Endothelial cell of umbilical vein (primary cell): Measurements from ENCODE around the gene KLHL6. TPM values are rescaled to one million over a fixed set of nuclear protein-coding genes. Genes with fewer than 3 reads are reported as not detected.

Source experiments
- BruUV-seq: library from RNA; stranded (reverse); fragments of 400-500 nt; replicated peaks from 2 replicates; lab custom pipeline; 2021; lab: Mats Ljungman, UMichigan
- CTCF ChIA-PET: fragments of 300-600, 350-600 bp; sonication (Branson Sonifier 250); formaldehyde crosslinking; loops from one replicate; lab custom pipeline; 2021; ENCODE audit warnings: antibody characterized with exemption, inconsistent platforms; lab: Charles Lee
- POLR2A ChIA-PET: fragments of 300-600, 350-600 bp; sonication (Branson Sonifier 250); formaldehyde crosslinking; loops from one replicate; lab custom pipeline; 2021; ENCODE audit warnings: antibody characterized with exemption, inconsistent platforms; lab: Charles Lee
- DNase-seq: peaks from one replicate; pipeline ENCODE4 v3.0.0-alpha.2; 2011; ENCODE audit warnings: low read depth, low spot score
- FAIRE-seq: peaks from 2 replicates; lab custom pipeline; 2011; peaks lifted over from hg19 to GRCh38; lab: Jason Lieb, UNC
- H2AFZ ChIP-seq: 2 replicates; pipeline ENCODE4 v1.6.0; 2012; ENCODE audit warnings: low read depth, low read length, control low read depth, inconsistent platforms
- H3K27ac ChIP-seq: 2 replicates; pipeline ENCODE4 v1.5.1; 2011; ENCODE audit warnings: low read depth, mild to moderate bottlenecking, control low read depth, low read length, moderate library complexity; ENCODE audit not compliant: insufficient read depth
- H3K27me3 ChIP-seq, 2 experiments: 2 replicates each; pipeline versions ENCODE4 v1.6.0 to v1.6.1; 2011; ENCODE audit warnings: low read length in 2 of 2, mixed read lengths in 1 of 2; ENCODE audit not compliant: control insufficient read depth in 2 of 2, insufficient read depth in 2 of 2
- H3K36me3 ChIP-seq, 2 experiments: 2 replicates in 1 of 2; 3 replicates in 1 of 2; pipeline ENCODE4 v1.5.1; 2011; ENCODE audit warnings: low read length in 2 of 2, mild to moderate bottlenecking in 1 of 2, moderate library complexity in 1 of 2; ENCODE audit not compliant: control insufficient read depth in 2 of 2, insufficient read depth in 2 of 2; ENCODE audit errors: extremely low read depth in 1 of 2
- H3K4me1 ChIP-seq: 3 replicates; pipeline ENCODE4 v1.5.1; 2011; ENCODE audit warnings: mild to moderate bottlenecking, low read length; ENCODE audit not compliant: control insufficient read depth, insufficient read depth; ENCODE audit errors: extremely low read depth
- H3K4me2 ChIP-seq: 2 replicates; pipeline ENCODE4 v1.6.1; 2011; ENCODE audit warnings: low read length, control low read depth, mixed read lengths; ENCODE audit not compliant: insufficient read depth
- H3K4me3 ChIP-seq, 3 experiments: fragments of 200-600 bp in 1 of 3; sonication (generic), shearing (Covaris generic) in 1 of 3; replicated peaks in 1 of 3; 2 replicates each; pipeline ENCODE4 v1.5.1; 2011 to 2016; ENCODE audit warnings: control low read depth in 3 of 3, low read length in 3 of 3, mild to moderate bottlenecking in 2 of 3, inconsistent platforms in 1 of 3, low read depth in 1 of 3, moderate library complexity in 1 of 3; ENCODE audit not compliant: insufficient read depth in 1 of 3
- H3K79me2 ChIP-seq: 2 replicates; pipeline ENCODE4 v1.6.0; 2012; ENCODE audit warnings: low read length, inconsistent platforms; ENCODE audit not compliant: control insufficient read depth, insufficient read depth
- H3K9ac ChIP-seq: replicated peaks from 2 replicates; pipeline ENCODE3; 2011; ENCODE audit warnings: low read length, control low read depth; ENCODE audit not compliant: insufficient read depth; ENCODE audit errors: extremely low read depth
- H3K9me1 ChIP-seq: replicated peaks from 3 replicates; pipeline ENCODE4 v1.6.0; 2011; ENCODE audit warnings: mild to moderate bottlenecking, low read length; ENCODE audit not compliant: control insufficient read depth, insufficient read depth; ENCODE audit errors: extremely low read depth
- H3K9me3 ChIP-seq: replicated peaks from 2 replicates; pipeline ENCODE4 v1.5.1; 2012; ENCODE audit warnings: low read length, inconsistent platforms; ENCODE audit not compliant: control insufficient read depth, insufficient read depth
- H4K20me1 ChIP-seq: replicated peaks from 2 replicates; pipeline ENCODE3; 2011; ENCODE audit warnings: mild to moderate bottlenecking, low read length; ENCODE audit not compliant: control insufficient read depth, insufficient read depth; ENCODE audit errors: extremely low read depth
- EZH2 ChIP-seq: IDR thresholded peaks from 2 replicates; pipeline ENCODE4 v1.6.1; 2012; ENCODE audit warnings: borderline replicate concordance, low read depth, mild to moderate bottlenecking, moderate library complexity, low read length, inconsistent platforms; ENCODE audit not compliant: severe bottlenecking
- FOS ChIP-seq: IDR thresholded peaks from 2 replicates; pipeline ENCODE4 v1.6.1; 2011; ENCODE audit warnings: mild to moderate bottlenecking, low read length, moderate library complexity, borderline replicate concordance; ENCODE audit not compliant: insufficient read depth
- GATA2 ChIP-seq: IDR thresholded peaks from 2 replicates; pipeline ENCODE4 v1.7.0; 2011; ENCODE audit warnings: low read depth, mild to moderate bottlenecking, moderate library complexity, mixed read lengths, low read length; ENCODE audit not compliant: insufficient read length, insufficient read depth
- JUN ChIP-seq: IDR thresholded peaks from 2 replicates; pipeline ENCODE4 v1.6.1; 2011; ENCODE audit warnings: borderline replicate concordance, low read depth; ENCODE audit not compliant: insufficient read length, insufficient read depth
- MYC ChIP-seq: IDR thresholded peaks from one replicate; pipeline ENCODE4 v1.6.1; 2011; ENCODE audit warnings: mild to moderate bottlenecking, low read depth, low read length
- POLR2A ChIP-seq: IDR thresholded peaks from 2 replicates; pipeline ENCODE4 v1.6.1; 2012; ENCODE audit warnings: low read depth, mild to moderate bottlenecking, control low read depth, low read length
- POLR2AphosphoS5 ChIP-seq: IDR thresholded peaks from 2 replicates; pipeline ENCODE4 v1.6.1; 2012; ENCODE audit warnings: low read depth, mild to moderate bottlenecking, control low read depth, low read length, moderate library complexity; ENCODE audit not compliant: insufficient read depth
- dilution Hi-C: fragments of 300-500 bp; cut with MboI; formaldehyde crosslinking; loops from one replicate; pipeline ENCODE4 v1.15.0; 2019; ENCODE audit warnings: low sequenced_read_pairs; ENCODE audit not compliant: extremely low pct_ligation_motif_present
- intact Hi-C: fragments of 100-400 bp; cut with micrococcal nuclease; formaldehyde crosslinking; loops from one replicate; pipeline ENCODE4 v1.10.0; 2022
- polyA plus RNA-seq, 4 experiments: library from polyadenylated mRNA; depleted of rRNA in 3 of 4; stranded (reverse) in 3 of 4; unstranded in 1 of 4; fragments of >200 nt; gene quantifications; 2 replicates each; pipeline versions ENCODE4 v1.2.1 to v1.2.3, GENCODE V29; 2011 to 2012; ENCODE audit warnings: missing spikeins in 1 of 4
- total RNA-seq: library from RNA; stranded (reverse); gene quantifications from 2 replicates; pipeline ENCODE4 v1.2.3, GENCODE V29; 2021
- TF ChIP-seq, protein P1 (sequence below): IDR thresholded peaks from 2 replicates; pipeline ENCODE4 v1.6.1; 2011; ENCODE audit not compliant: insufficient read depth, insufficient read length
- TF ChIP-seq, protein P2 (sequence below), 2 donors: IDR thresholded peaks; 1 replicate in 1 of 2; 2 replicates in 1 of 2; pipeline ENCODE4 v1.5.1; 2011; ENCODE audit warnings: low read length in 2 of 2, mild to moderate bottlenecking in 2 of 2, moderate library complexity in 2 of 2, control low read depth in 1 of 2, inconsistent platforms in 1 of 2, low read depth in 1 of 2; ENCODE audit not compliant: insufficient read depth in 1 of 2; ENCODE audit errors: extremely low read depth in 1 of 2

The KLHL6 gene
- total and polyA plus RNA-seq, 2 donors (not counting 3 experiments of a cell fraction or from before 2014, with no cell fraction given): 5.7 to 12.6 TPM

DNA sequence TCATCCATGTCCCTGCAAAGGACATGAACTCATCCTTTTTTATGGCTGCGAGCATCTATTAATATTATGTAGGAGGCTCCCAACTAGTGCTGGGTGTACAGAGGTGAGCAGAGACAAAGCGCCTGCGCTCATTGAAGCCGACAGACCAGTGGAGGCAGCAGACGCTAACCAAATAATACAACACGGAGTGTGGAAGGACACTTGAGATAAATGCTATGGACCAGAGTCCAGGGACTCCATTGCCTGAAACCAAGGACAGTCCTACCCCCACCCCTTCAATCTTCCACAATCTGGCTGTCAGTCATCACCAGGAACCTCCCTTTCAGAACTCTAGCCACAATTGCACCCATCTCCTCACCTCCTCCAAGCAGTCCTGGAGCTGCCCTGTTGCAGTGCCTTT, 41.5 kb downstream of the KLHL6 start:
- TF ChIP-seq POLR2AphosphoS5 (no peak), FOS (no peak), MYC (no peak), JUN (no peak), EZH2 (no peak), POLR2A (no peak), GATA2 (no peak)
- TF ChIP-seq, protein P1, sequence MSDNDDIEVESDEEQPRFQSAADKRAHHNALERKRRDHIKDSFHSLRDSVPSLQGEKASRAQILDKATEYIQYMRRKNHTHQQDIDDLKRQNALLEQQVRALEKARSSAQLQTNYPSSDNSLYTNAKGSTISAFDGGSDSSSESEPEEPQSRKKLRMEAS: no peak
- TF ChIP-seq, protein P2, sequence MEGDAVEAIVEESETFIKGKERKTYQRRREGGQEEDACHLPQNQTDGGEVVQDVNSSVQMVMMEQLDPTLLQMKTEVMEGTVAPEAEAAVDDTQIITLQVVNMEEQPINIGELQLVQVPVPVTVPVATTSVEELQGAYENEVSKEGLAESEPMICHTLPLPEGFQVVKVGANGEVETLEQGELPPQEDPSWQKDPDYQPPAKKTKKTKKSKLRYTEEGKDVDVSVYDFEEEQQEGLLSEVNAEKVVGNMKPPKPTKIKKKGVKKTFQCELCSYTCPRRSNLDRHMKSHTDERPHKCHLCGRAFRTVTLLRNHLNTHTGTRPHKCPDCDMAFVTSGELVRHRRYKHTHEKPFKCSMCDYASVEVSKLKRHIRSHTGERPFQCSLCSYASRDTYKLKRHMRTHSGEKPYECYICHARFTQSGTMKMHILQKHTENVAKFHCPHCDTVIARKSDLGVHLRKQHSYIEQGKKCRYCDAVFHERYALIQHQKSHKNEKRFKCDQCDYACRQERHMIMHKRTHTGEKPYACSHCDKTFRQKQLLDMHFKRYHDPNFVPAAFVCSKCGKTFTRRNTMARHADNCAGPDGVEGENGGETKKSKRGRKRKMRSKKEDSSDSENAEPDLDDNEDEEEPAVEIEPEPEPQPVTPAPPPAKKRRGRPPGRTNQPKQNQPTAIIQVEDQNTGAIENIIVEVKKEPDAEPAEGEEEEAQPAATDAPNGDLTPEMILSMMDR (IDR thresholded peaks at IDR 0.05; ENCODE audit: extremely low read depth in 1 of 2, insufficient read depth in 1 of 2, low read depth in 1 of 2, low read length in 2 of 2): no peak

More for the DNA sequence above, 41.5 kb downstream of the KLHL6 start:
- H2AFZ ChIP-seq: no peak overlapping the region
- H3K27me3 ChIP-seq: no peaks in the 10 kb centered on the region
- POLR2A ChIA-PET: no interaction called here
- H3K9me3 ChIP-seq: no peaks in the 10 kb centered on the region
- no peak overlapping the region for H3K4me2 ChIP-seq
- dilution Hi-C loops: no loop called here
- H4K20me1 ChIP-seq: peaks cover 3% of the 10 kb centered on the region
- CTCF ChIA-PET: interaction anchor here (1.1 kb wide), 1 partner anchor 31 kb away, joined by 3 read pairs; no protein-coding TSS in a partner anchor
- no peak overlapping the region for H3K4me3 ChIP-seq
- DNase-seq (no peak), FAIRE-seq (no peak)
- H3K27ac ChIP-seq: no peak overlapping the region
- no peaks in the 10 kb centered on the region for H3K79me2 ChIP-seq
- BruUV-seq: no TSS peak
- H3K4me1 ChIP-seq: no peaks in the 10 kb centered on the region
- no peaks in the 10 kb centered on the region for H3K36me3 ChIP-seq
- H3K9me1 ChIP-seq: no peaks in the 10 kb centered on the region
- intact Hi-C loops: no loop called here
- no peak overlapping the region for H3K9ac ChIP-seq
